ENCODE data around the gene LAMA3.

DNA sequence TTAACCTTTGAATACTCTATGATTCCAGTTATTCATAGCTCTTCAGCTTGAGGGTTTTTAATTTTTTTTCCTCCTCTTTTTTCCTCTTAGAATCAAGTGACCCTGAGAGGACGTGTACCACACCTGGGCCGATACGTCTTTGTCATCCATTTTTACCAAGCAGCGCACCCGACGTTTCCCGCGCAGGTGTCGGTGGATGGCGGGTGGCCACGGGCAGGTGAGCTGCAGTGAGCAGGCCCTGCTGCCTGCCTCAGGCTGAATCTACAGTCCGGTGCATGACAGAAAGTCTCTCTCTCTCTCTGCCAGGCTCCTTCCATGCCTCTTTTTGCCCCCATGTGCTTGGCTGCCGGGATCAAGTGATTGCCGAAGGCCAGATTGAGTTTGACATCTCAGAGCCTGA lies 153.1 kb downstream of the LAMA3 start:
- TF ChIP-seq, protein P1, sequence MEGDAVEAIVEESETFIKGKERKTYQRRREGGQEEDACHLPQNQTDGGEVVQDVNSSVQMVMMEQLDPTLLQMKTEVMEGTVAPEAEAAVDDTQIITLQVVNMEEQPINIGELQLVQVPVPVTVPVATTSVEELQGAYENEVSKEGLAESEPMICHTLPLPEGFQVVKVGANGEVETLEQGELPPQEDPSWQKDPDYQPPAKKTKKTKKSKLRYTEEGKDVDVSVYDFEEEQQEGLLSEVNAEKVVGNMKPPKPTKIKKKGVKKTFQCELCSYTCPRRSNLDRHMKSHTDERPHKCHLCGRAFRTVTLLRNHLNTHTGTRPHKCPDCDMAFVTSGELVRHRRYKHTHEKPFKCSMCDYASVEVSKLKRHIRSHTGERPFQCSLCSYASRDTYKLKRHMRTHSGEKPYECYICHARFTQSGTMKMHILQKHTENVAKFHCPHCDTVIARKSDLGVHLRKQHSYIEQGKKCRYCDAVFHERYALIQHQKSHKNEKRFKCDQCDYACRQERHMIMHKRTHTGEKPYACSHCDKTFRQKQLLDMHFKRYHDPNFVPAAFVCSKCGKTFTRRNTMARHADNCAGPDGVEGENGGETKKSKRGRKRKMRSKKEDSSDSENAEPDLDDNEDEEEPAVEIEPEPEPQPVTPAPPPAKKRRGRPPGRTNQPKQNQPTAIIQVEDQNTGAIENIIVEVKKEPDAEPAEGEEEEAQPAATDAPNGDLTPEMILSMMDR (IDR thresholded peaks at IDR 0.05) = no peak
- TF ChIP-seq POLR2A (IDR thresholded peaks at IDR 0.05) = no peak
